Activated T-helper 9 cell treated with anti-CD3 and anti-CD28 coated beads, Interleukin-2, amount 50 U/mL, for 16 hours (primary cell): ENCODE data around the gene BHMT.
"Not testable (repeated sequence)": the region's sequence is repeated elsewhere in the genome, so short reads cannot be mapped to it uniquely, and the experiment has no call there.

Source experiments
- DNase-seq: peaks from one replicate; pipeline ENCODE4 v3.0.0-alpha.2; 2020; ENCODE audit warnings: low read depth

Gene BHMT

GRCh38 chr5:79111960-79112702 lies 522 bp downstream of the BHMT start:
- DNase-seq: no peak

GRCh38 chr5:79112703-79113058 lies 1.1 kb downstream of the BHMT start:
- DNase-seq: no peak

GRCh38 chr5:79119486-79119885 lies 7.9 kb downstream of the BHMT start:
- DNase-seq: no peak

- no peak for DNase-seq
Measured at GRCh38 chr5:79120221-79120620, 8.6 kb downstream of the BHMT start.

- DNase-seq: no peak
Measured at GRCh38 chr5:79122973-79123372, 11.4 kb downstream of the BHMT start.

GRCh38 chr5:79124607-79125006 lies 13.0 kb downstream of the BHMT start:
- DNase-seq: no peak

GRCh38 chr5:79130781-79131180 lies 19.2 kb downstream of the BHMT start:
- DNase-seq: no peak

- DNase-seq: no peak
Measured at GRCh38 chr5:79133121-79133656, 21.6 kb downstream of the BHMT start.

- DNase-seq: peak; percentile 48
Measured at GRCh38 chr5:79133657-79134451, 22.2 kb downstream of the BHMT start.

DNA sequence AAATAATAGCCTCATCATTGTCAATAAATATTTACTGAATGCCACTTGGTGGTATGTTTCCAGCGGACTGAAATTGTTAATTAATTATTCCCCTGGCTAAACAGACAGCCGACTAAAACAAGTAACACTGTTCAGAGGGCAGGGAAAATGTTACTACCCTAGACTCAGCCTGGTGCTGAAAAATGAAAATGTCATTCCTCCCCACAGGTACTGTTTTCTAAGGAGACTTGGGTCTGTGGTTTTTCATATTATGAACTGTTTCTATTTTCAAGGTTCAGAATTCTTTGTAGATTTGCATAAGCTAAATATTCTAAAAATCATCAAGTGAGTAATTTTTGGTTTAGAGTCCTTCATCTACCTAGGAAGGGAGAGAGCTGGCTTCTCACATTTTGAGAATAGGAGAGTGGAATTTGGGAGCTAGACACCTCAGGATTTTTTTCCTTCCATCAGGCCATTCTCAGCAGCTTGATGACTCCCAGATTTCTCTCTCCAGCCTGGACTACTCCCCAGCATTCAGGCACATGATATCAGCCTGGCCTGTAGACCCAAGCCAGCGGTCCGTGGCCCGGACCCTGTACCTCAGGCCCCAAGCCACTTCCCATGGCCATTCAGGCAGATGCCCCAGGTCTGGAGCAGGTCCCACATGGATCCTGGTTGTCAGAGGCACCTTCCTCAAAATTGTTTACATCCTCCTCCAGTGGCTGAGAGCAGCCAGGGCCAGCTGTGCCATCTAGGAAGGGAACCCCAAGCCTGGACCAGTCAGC lies 24.4 kb downstream of the BHMT start:
- DNase-seq: no peak

- no peak for DNase-seq
Measured at GRCh38 chr5:79136618-79137017, 25.0 kb downstream of the BHMT start.

DNA sequence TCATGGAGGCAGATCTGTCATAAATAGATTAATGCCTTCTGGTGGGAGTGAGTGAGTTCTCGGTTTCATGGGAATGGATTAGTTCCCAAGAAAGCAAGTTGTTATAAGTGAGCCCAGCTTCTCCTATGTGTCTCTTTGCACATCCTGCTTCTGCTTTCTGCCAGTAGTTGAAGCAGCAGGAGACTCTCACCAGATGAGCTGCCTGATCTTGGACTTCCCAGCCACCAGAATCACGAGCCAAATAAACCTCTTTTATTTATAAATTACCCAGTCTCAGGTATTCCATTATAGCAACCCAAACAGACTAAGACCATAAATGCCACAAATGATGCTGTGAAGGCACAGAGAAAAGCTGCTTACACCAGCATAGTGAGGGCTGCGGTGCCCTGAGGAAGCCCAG lies 28.9 kb downstream of the BHMT start:
- DNase-seq: no peak

DNA sequence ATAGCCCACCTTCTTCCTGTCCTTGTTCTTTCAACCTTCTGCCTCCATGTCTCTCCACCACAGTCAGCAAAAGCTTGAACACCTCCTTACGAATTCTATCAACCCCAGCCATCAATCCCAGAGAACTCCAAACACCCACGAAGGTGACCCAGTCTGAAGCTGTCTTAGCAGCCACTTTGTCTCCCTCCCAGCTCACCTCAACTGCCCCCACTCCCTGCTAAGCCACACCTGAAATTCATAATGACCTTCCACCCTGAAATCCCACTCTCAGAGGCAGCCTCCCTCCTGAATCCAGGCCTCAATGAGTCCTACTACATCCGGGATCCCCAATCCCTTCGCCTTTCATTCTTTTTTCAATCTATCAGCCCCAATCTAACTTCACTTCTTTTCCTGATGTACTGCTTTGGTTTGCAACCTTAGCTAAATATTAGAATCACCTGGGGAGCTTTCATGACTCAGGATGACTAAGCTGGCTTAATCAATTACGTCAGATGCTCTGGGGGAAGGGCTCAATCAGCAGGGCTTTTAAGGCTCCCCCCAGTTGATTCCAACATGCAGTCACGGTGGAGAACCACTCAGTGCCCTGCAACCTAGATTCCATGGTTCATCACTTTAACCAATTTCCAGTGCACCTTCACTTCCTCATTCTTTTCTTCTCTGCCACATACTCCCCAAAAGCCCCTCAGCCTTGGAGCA lies 32.2 kb downstream of the BHMT start:
- DNase-seq: no peak

- DNase-seq: no peak
Measured at GRCh38 chr5:79147076-79147475, 35.5 kb downstream of the BHMT start.

- no peak for DNase-seq
Measured at GRCh38 chr5:79149433-79149832, 37.8 kb downstream of the BHMT start.

DNA sequence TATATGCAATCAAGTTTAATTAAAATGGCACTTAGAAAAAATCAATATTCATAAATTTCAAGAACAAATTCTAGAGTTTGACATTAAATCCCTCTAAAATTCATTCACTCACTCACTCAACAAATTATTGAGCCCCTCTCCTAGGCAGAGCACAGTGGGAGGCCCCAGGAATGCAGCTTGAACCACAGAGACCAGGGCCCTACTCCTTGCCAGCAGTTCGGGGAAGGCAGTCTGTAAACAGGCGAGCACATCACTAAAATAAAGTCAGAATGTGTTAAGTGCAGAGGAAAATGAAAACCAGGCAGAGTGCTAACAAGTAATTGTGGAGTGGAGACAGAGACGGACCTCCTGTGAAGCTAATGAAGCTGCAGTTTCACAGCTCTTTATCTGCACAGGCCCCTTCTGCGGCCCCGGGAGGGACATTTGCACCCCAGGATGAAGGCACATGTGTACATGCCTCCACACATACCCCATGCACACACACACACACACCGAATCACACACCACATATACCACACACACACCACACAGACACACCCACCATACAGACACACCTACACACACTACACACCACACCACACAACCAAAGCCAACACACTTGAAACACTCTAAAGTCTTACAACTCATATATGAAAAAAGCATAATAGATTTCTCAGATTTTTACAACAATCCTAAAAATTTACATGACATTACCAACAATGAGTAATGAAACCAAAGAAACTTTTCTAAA lies 40.5 kb downstream of the BHMT start:
- DNase-seq: no peak

DNA sequence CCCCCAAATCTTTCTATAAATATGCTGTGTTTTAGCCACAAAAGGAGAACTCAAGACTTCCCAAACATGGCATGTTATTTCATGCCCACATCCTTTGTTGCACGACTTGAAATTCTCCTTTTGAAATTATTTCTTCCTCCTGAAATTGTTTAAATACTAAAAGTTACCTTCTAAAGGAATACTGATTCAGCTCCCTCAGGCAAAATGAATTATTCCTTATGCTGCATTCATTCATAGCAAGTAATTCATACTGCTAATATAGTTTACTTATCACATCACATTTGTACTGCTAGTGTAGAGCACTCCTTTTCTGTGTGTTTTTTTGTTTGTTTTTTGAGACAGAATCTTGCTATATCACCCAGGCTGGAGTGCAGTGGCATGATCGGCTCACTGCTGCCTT lies 45.7 kb downstream of the BHMT start:
- no peak for DNase-seq

- not testable (repeated sequence) for DNase-seq
Measured at GRCh38 chr5:79161647-79162046, 50.0 kb downstream of the BHMT start.

DNA sequence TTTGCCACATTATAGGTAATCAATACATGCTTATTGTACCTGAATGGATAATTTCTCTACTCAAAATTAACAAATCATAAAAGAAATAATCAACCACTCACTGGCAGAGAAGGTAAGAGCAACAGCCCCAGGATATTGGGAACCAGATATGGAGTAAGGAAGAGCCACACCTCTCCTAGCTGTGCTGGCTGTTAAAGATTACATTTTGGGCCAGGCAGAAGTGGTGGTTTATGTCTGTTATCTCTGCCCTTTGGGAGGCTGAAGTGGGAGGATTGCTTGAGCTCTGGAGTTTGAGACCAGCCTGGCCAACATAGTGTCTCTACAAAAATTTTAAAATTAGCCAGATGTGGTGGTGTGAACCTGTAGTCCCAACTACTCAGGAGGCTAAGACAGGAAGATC lies 56.4 kb downstream of the BHMT start:
- DNase-seq: no peak

DNA sequence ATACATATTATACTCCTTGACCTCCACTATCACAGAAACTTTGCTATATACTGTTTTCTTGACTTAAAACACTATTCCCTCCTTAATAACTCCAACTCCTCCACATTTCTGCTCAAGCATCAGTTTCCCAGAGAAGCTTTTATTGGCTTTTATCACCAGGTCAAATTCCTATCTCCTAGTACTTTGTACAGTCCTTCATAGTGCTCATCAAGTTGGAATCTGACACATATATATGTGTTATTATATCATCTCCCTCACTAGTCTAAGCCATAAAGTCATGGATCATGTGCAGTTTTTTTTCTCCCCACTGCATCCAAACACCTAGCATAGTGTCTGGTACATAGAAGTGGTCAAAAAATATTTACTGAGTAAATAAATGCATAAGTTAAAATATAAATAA lies 59.1 kb downstream of the BHMT start:
- DNase-seq: no peak

DNA sequence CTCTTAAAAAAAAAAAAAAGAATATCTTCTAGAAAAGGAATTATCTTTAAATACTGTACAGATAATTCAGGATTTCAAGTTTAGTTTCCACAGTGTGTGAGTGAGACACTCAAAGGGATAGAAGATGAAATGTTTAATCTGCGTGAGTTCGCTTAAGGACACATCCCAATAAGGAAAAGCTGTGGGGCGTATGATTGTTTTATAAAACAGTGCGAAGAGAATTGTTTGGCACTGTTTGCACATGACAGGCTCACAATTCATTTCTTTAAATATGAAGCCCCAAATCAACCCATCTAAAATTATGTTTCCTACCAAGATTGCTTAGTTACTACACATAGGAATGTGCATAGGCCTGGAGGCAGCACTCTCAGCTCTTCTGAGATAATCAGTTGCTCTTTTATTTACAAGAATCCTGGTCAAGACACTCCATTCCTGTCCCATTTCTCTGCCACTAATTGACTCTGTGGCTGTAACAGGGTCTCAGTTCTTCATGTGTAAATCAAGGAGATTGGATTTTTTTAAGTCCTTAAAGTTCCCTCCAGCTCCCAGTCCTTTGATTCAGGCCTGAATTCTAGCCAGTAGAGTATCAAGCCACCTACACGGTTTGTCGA lies 60.1 kb downstream of the BHMT start:
- DNase-seq: no peak
